Smooth muscle cell (in vitro differentiated cells): ENCODE measurements around the gene IL1R2. TPM values are rescaled to one million over a fixed set of nuclear protein-coding genes. Genes with fewer than 3 reads are reported as not detected.

ENCODE experiments used
- DNase-seq: peaks from one replicate; lab custom pipeline; 2025; ENCODE audit not compliant: unreplicated experiment; lab: John Stamatoyannopoulos, UW
- H2AFZ ChIP-seq: fragments of 200-600 bp; sonication (generic); 2 replicates; pipeline ENCODE4 v1.6.0; 2016; ENCODE audit warnings: antibody characterized with exemption, low read depth, mild to moderate bottlenecking
- H3F3A ChIP-seq: fragments of 200-600 bp; sonication (generic); 2 replicates; pipeline ENCODE4 v1.6.0; 2017; ENCODE audit warnings: antibody characterized with exemption, low read depth
- H3K27ac ChIP-seq: fragments of 200-600 bp; sonication (generic); 2 replicates; pipeline ENCODE4 v1.5.1; 2016; ENCODE audit warnings: low read depth, mild to moderate bottlenecking
- H3K27me3 ChIP-seq: fragments of 200-600 bp; sonication (generic); 2 replicates; pipeline ENCODE4 v1.6.1; 2016; ENCODE audit warnings: low read depth, mild to moderate bottlenecking
- H3K36me3 ChIP-seq: fragments of 200-600 bp; sonication (generic); 2 replicates; pipeline ENCODE4 v1.5.1; 2016; ENCODE audit warnings: low read depth
- H3K4me1 ChIP-seq: fragments of 200-600 bp; sonication (generic); 2 replicates; pipeline ENCODE4 v1.5.1; 2016; ENCODE audit warnings: low read depth
- H3K4me2 ChIP-seq: fragments of 200-600 bp; sonication (generic); 2 replicates; pipeline ENCODE4 v1.6.0; 2016; ENCODE audit warnings: mild to moderate bottlenecking
- H3K4me3 ChIP-seq: fragments of 200-600 bp; sonication (generic); 2 replicates; pipeline ENCODE4 v1.5.1; 2016; ENCODE audit warnings: mild to moderate bottlenecking
- H3K79me2 ChIP-seq: fragments of 200-600 bp; sonication (generic); 2 replicates; pipeline ENCODE4 v1.6.0; 2016; ENCODE audit warnings: low read depth, mild to moderate bottlenecking
- H3K9ac ChIP-seq: fragments of 200-600 bp; sonication (generic); 2 replicates; pipeline ENCODE4 v1.6.0; 2016; ENCODE audit warnings: low read depth
- H3K9me3 ChIP-seq: fragments of 200-600 bp; sonication (generic); replicated peaks from 2 replicates; pipeline ENCODE4 v1.5.1; 2016; ENCODE audit warnings: low read depth
- H4K20me1 ChIP-seq: fragments of 200-600 bp; sonication (generic); 2 replicates; pipeline ENCODE4 v1.6.0; 2016; ENCODE audit warnings: low read depth
- WGBS: methylation state at CpG from one replicate; pipeline ENCODE4 v1.1.7; 2016; ENCODE audit warnings: low lambda C conversion rate; 5-methylcytosine and 5-hydroxymethylcytosine counted together
- polyA plus RNA-seq: library from polyadenylated mRNA; unstranded; fragments of >200 nt; fragmentation: Nextera tagmentation; extraction: Ambion mirVana; gene quantifications from 2 replicates; pipeline ENCODE4 v1.2.1, GENCODE V29; 2016
- total RNA-seq: library from RNA; depleted of rRNA; stranded (reverse); fragments of >200 nt; gene quantifications from 2 replicates; pipeline ENCODE4 v1.2.3, GENCODE V29; 2014
- TF ChIP-seq, protein P1 (sequence below): fragments of 200-600 bp; sonication (generic); IDR thresholded peaks from 2 replicates; pipeline ENCODE4 v1.5.1; 2017; ENCODE audit warnings: borderline replicate concordance, mild to moderate bottlenecking, antibody characterized with exemption; ENCODE audit not compliant: insufficient read depth, poor library complexity, severe bottlenecking

IL1R2 gene
- total and polyA plus RNA-seq, 2 experiments from 2014 or later, result 0.42 to 4.2 TPM

DNA sequence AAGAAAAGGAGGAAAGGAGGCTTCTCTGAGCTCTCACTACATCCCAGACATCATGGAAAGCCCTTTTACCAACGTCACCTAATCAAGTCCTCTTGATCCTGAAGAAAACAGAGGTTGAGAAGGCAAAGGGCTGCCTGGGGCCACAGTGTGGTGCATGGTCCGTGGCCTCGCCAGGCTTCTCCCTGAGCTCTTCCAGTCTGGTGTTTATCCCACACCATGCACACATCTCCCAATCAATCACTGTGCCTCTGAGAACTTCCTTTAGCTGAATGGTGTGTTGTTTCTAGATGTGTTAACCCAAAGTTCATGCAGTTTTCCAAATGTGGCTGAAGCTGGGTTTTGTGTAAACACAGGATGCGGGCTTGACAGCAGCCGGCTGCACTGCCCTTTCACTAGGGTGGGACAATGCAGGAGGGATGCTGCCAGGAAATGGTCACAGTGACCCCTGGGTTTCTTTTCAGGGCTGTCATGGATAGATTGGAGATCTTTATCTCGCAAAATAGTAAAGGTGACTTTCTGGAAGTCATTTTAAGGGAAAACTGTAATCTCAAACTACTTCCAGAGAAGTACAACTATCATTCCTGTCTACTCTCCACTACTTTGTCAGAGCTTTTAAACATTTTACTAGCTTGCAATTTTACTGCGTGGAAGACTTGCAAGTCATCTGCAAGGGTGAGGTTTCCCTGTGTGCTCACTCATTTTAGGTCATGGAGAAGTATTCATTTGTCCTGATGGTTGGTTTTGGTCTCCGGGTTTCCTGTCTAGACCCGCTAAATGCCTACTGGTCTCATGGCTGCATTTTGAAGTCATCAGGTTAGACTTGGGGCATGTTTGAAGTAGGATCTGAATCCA is 54.6 kb downstream of the IL1R2 start:
- Histone ChIP-seq H3K4me3 (no peak overlapping the region), H3K4me2 (peak overlapping the region; percentile 49), H3F3A (peaks cover 7% of the 10 kb centered on the region), H3K27me3 (no peaks in the 10 kb centered on the region), H3K36me3 (no peaks in the 10 kb centered on the region), H2AFZ (peak overlapping the region; percentile 56), H3K9me3 (no peaks in the 10 kb centered on the region), H3K9ac (no peak overlapping the region), H3K27ac (peak overlapping the region; percentile 33), H4K20me1 (no peaks in the 10 kb centered on the region), H3K79me2 (no peaks in the 10 kb centered on the region), H3K4me1 (peaks cover 4% of the 10 kb centered on the region)
- WGBS, result 38% methylated on average over 9 of the region's 9 CpGs
- TF ChIP-seq, protein P1, sequence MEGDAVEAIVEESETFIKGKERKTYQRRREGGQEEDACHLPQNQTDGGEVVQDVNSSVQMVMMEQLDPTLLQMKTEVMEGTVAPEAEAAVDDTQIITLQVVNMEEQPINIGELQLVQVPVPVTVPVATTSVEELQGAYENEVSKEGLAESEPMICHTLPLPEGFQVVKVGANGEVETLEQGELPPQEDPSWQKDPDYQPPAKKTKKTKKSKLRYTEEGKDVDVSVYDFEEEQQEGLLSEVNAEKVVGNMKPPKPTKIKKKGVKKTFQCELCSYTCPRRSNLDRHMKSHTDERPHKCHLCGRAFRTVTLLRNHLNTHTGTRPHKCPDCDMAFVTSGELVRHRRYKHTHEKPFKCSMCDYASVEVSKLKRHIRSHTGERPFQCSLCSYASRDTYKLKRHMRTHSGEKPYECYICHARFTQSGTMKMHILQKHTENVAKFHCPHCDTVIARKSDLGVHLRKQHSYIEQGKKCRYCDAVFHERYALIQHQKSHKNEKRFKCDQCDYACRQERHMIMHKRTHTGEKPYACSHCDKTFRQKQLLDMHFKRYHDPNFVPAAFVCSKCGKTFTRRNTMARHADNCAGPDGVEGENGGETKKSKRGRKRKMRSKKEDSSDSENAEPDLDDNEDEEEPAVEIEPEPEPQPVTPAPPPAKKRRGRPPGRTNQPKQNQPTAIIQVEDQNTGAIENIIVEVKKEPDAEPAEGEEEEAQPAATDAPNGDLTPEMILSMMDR, result no peak
- no peak for DNase-seq

DNA sequence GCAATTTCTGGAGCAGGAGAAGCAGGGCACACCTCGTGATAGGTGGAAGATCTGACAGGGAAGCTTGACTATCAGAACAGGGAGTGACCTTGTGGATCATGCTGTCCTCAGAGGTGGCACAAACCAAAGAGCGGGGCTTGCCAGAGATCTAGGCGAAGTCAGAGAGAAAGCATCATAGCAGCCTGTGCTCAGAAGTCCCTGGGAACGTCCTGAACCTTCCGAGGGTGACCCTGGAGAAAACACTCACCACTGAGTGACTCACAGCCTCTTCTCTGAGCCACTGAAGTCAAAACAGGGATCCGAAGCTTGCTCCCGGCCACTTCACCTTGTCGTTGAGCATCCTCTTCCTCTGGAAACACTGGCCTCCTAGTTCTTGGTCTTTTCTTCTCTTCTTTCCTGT is 56.7 kb downstream of the IL1R2 start:
- Histone ChIP-seq H3K79me2 (no peaks in the 10 kb centered on the region), H3K27me3 (no peaks in the 10 kb centered on the region), H3K27ac (no peak overlapping the region), H3K9me3 (no peaks in the 10 kb centered on the region), H3K4me1 (peaks cover 4% of the 10 kb centered on the region), H3F3A (peaks cover 7% of the 10 kb centered on the region), H3K4me2 (no peak overlapping the region), H3K4me3 (no peak overlapping the region), H3K9ac (no peak overlapping the region), H4K20me1 (no peaks in the 10 kb centered on the region), H3K36me3 (no peaks in the 10 kb centered on the region), H2AFZ (no peak overlapping the region)
- 67% methylated on average over 8 of the region's 8 CpGs for WGBS
- no peak for DNase-seq
- TF ChIP-seq, protein P1, result no peak

DNA sequence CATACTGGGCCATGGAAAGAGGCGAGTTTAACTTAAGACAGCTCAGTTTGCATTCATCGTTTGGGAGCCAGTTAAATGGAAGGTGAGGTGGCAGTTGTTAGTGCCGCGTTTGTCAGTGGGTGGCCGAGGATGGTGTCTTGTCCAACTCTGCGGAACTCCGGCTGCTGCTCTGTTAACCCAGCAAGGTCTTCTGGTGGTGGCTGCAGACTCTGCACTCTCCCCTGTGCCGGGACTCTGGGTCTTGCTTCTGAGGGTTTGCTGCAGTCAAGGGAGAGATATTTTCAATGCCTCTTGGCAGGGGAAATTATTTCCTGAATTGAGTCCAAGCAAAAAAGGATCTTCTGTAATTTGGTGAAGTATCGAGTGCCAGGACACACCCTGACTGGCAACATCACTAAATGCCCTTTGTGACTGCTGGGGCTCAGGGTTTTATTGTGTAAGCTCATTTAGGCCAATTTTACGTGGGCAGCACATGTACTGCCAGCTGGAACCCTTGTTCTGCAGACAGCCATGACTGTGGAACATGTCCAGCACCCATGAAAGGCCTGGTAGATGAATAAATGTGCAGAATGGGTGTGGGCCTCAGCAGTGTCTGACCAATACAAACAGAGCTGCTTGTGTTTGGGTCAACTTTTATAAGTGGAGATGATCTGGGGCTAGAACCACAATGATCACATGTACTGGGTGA is 58.1 kb downstream of the IL1R2 start:
- Histone ChIP-seq H2AFZ (no peak overlapping the region), H3F3A (peaks cover 7% of the 10 kb centered on the region), H3K79me2 (no peaks in the 10 kb centered on the region), H3K4me1 (peaks cover 4% of the 10 kb centered on the region), H3K36me3 (no peaks in the 10 kb centered on the region), H3K9me3 (no peaks in the 10 kb centered on the region), H3K4me3 (no peak overlapping the region), H3K27me3 (no peaks in the 10 kb centered on the region), H3K4me2 (no peak overlapping the region), H3K27ac (peak overlapping the region; percentile 58), H4K20me1 (no peaks in the 10 kb centered on the region), H3K9ac (no peak overlapping the region)
- 92% methylated on average over 10 of the region's 10 CpGs for WGBS
- TF ChIP-seq, protein P1, result no peak
- DNase-seq, result no peak
